HCT116 (cell line): ENCODE measurements around the gene CBFA2T3. TPM values are rescaled to one million over a fixed set of nuclear protein-coding genes. Genes with fewer than 3 reads are reported as not detected.

Experiments used
- ATAC-seq: fragments of 200-7000 bp; cut with Tn5 transposase; 2 replicates; pipeline ENCODE4 v1.9.1; 2020; ENCODE audit warnings: mild to moderate bottlenecking, moderate library complexity
- BruUV-seq: library from RNA; stranded (reverse); fragments of 400-500 nt; replicated peaks from 2 replicates; lab custom pipeline; 2021; lab: Mats Ljungman, UMichigan
- CTCF ChIA-PET: fragments of 300-600 bp; sonication (Branson Sonifier 250); formaldehyde crosslinking; loops from one replicate; lab custom pipeline; 2021; ENCODE audit warnings: antibody characterized with exemption; lab: Charles Lee
- POLR2A ChIA-PET: fragments of 300-600, 350-600 bp; sonication (Branson Sonifier 250); formaldehyde crosslinking; loops from one replicate; lab custom pipeline; 2021; ENCODE audit warnings: antibody characterized with exemption; lab: Charles Lee
- RAD21 ChIA-PET, 2 experiments: fragments of 300-600 bp; sonication (Branson Sonifier 250); formaldehyde crosslinking; loops; one replicate each; lab custom pipeline; 2023; ENCODE audit warnings: low total read pairs in 2 of 2; ENCODE audit not compliant: uncharacterized antibody in 2 of 2, unreplicated experiment in 2 of 2, low non-redundant PET in 1 of 2; lab: Charles Lee
- DNase-seq: peaks from one replicate; pipeline ENCODE4 v3.0.0-alpha.2; 2010; ENCODE audit warnings: low read depth, low spot score
- H2AFZ ChIP-seq: fragments of 200-600 bp; shearing (Covaris generic), sonication (generic); 2 replicates; pipeline ENCODE4 v1.6.1; 2017; ENCODE audit warnings: low read depth, mixed run types, mixed read lengths, antibody characterized with exemption, low read length; ENCODE audit not compliant: poor library complexity, severe bottlenecking
- H3K27ac ChIP-seq: 2 replicates; pipeline ENCODE4 v1.5.1; 2012; ENCODE audit warnings: low read depth, low read length
- H3K27me3 ChIP-seq: fragments of 200-600 bp; sonication (generic); 2 replicates; pipeline ENCODE4 v1.6.1; 2016; ENCODE audit warnings: mixed run types, low read length, mixed read lengths; ENCODE audit not compliant: insufficient read depth
- H3K36me3 ChIP-seq, 2 experiments: fragments of 200-500 bp in 1 of 2; fragments of 200-600 bp in 1 of 2; sonication (Bioruptor generic) in 1 of 2; sonication (generic) in 1 of 2; 2 replicates each; pipeline versions ENCODE4 v1.5.1 to v1.6.1; 2014 to 2016; ENCODE audit warnings: low read length in 2 of 2, inconsistent platforms in 1 of 2, mixed read lengths in 1 of 2, mixed run types in 1 of 2; ENCODE audit not compliant: insufficient read depth in 2 of 2, control insufficient read depth in 1 of 2
- H3K4me1 ChIP-seq, 2 experiments: fragments of 200-600 bp in 1 of 2; sonication (generic) in 1 of 2; 2 replicates each; pipeline versions ENCODE4 v1.5.1 to v1.6.1; 2012 to 2017; ENCODE audit warnings: low read length in 2 of 2, inconsistent platforms in 1 of 2, mild to moderate bottlenecking in 1 of 2, mixed read lengths in 1 of 2, mixed run types in 1 of 2, moderate library complexity in 1 of 2; ENCODE audit not compliant: insufficient read depth in 2 of 2, control insufficient read depth in 1 of 2
- H3K4me2 ChIP-seq: fragments of 200-600 bp; sonication (generic); 2 replicates; pipeline ENCODE4 v1.6.1; 2017; ENCODE audit warnings: mixed run types, low read length, mixed read lengths
- H3K4me3 ChIP-seq, 2 experiments: fragments of 200-600 bp in 1 of 2; sonication (generic) in 1 of 2; replicated peaks in 1 of 2; 2 replicates each; pipeline ENCODE4 v1.5.1; 2011 to 2016; ENCODE audit warnings: low read length in 2 of 2, control low read depth in 1 of 2, low read depth in 1 of 2, mild to moderate bottlenecking in 1 of 2, mixed read lengths in 1 of 2, mixed run types in 1 of 2
- H3K79me2 ChIP-seq: fragments of 200-600 bp; sonication (generic); 2 replicates; pipeline ENCODE4 v1.6.1; 2017; ENCODE audit warnings: mild to moderate bottlenecking, mixed run types, low read length, moderate library complexity, mixed read lengths; ENCODE audit not compliant: insufficient read depth
- H3K9ac ChIP-seq: fragments of 200-600 bp; sonication (generic); 2 replicates; pipeline ENCODE4 v1.6.1; 2016; ENCODE audit warnings: low read length, mixed read lengths
- H3K9me2 ChIP-seq: fragments of 200-600 bp; sonication (generic), shearing (Covaris generic); 2 replicates; pipeline ENCODE4 v1.6.1; 2017; ENCODE audit warnings: mixed run types, mild to moderate bottlenecking, moderate library complexity; ENCODE audit not compliant: insufficient read depth
- H3K9me3 ChIP-seq, 2 experiments: fragments of 200-500 bp in 1 of 2; fragments of 200-600 bp in 1 of 2; sonication (Bioruptor generic) in 1 of 2; sonication (generic) in 1 of 2; 2 replicates each; pipeline ENCODE4 v1.6.1; 2014 to 2017; ENCODE audit warnings: low read length in 2 of 2, mixed read lengths in 2 of 2, inconsistent platforms in 1 of 2, low read depth in 1 of 2, mild to moderate bottlenecking in 1 of 2, mixed run types in 1 of 2, moderate library complexity in 1 of 2; ENCODE audit not compliant: control insufficient read depth in 1 of 2, insufficient read depth in 1 of 2
- H4K20me1 ChIP-seq: fragments of 200-600 bp; sonication (generic), shearing (Covaris generic); 2 replicates; pipeline ENCODE4 v1.6.1; 2017; ENCODE audit warnings: mixed run types, mild to moderate bottlenecking, moderate library complexity; ENCODE audit not compliant: insufficient read depth
- EGR1 ChIP-seq: IDR thresholded peaks from 2 replicates; pipeline ENCODE4 v1.6.1; 2012; ENCODE audit warnings: low read depth
- ELF1 ChIP-seq: IDR thresholded peaks from 2 replicates; pipeline ENCODE4 v1.6.1; 2012; ENCODE audit warnings: low read depth, borderline replicate concordance
- EZH2 ChIP-seq: fragments of 200-600 bp; sonication (generic); IDR thresholded peaks from 2 replicates; pipeline ENCODE4 v1.6.1; 2017; ENCODE audit warnings: antibody characterized with exemption, mixed run types
- EZH2phosphoT487 ChIP-seq: fragments of 200-600 bp; IDR thresholded peaks from 2 replicates; pipeline ENCODE4 v1.6.1; 2018; ENCODE audit warnings: antibody characterized with exemption, borderline replicate concordance
- JUND ChIP-seq: IDR thresholded peaks from 2 replicates; pipeline ENCODE4 v1.6.1; 2012
- POLR2A ChIP-seq: IDR thresholded peaks from 2 replicates; pipeline ENCODE4 v1.7.0; 2011; ENCODE audit warnings: borderline replicate concordance; ENCODE audit not compliant: insufficient read depth, insufficient read length; ENCODE audit errors: extremely low read depth
- POLR2AphosphoS5 ChIP-seq: IDR thresholded peaks from 2 replicates; pipeline ENCODE4 v1.6.1; 2011; ENCODE audit warnings: mild to moderate bottlenecking, low read depth, low read length, moderate library complexity
- RAD21 ChIP-seq: IDR thresholded peaks from 2 replicates; pipeline ENCODE4 v1.6.1; 2012; ENCODE audit warnings: low read depth, mild to moderate bottlenecking
- SIN3A ChIP-seq: IDR thresholded peaks from 2 replicates; pipeline ENCODE4 v1.6.1; 2012; ENCODE audit warnings: low read depth
- SP1 ChIP-seq: IDR thresholded peaks from 2 replicates; pipeline ENCODE4 v1.6.1; 2012; ENCODE audit warnings: low read depth
- SRF ChIP-seq: IDR thresholded peaks from 2 replicates; pipeline ENCODE4 v1.6.1; 2012; ENCODE audit warnings: low read depth
- TCF7L2 ChIP-seq: IDR thresholded peaks from 2 replicates; pipeline ENCODE4 v1.7.0; 2011; ENCODE audit warnings: borderline replicate concordance, inconsistent platforms; ENCODE audit not compliant: insufficient read depth, insufficient read length; ENCODE audit errors: extremely low read depth
- YY1 ChIP-seq: IDR thresholded peaks from 2 replicates; pipeline ENCODE4 v1.6.1; 2011; ENCODE audit warnings: low read length, low read depth, moderate library complexity, mild to moderate bottlenecking; ENCODE audit not compliant: insufficient replicate concordance; ENCODE audit errors: extremely low read depth
- ZFX ChIP-seq: fragments of 450-650 bp; IDR thresholded peaks from 2 replicates; pipeline ENCODE4 v1.6.1; 2017
- ZNF274 ChIP-seq: fragments of 200-500 bp; sonication (Bioruptor generic); IDR thresholded peaks from 2 replicates; pipeline ENCODE4 v1.6.1; 2014; ENCODE audit warnings: mild to moderate bottlenecking, low read depth, low read length, inconsistent platforms
- intact Hi-C: fragments of 100-400 bp; cut with micrococcal nuclease; formaldehyde crosslinking; loops from 2 replicates; pipeline ENCODE4 v1.10.0; 2022
- total RNA-seq: library from RNA; stranded (reverse); gene quantifications from one replicate; pipeline ENCODE4 v1.2.1, GENCODE V29; 2021; ENCODE audit not compliant: unreplicated experiment
- TF ChIP-seq, protein P1 (sequence below): IDR thresholded peaks from 2 replicates; pipeline ENCODE4 v1.6.1; 2011; ENCODE audit warnings: mild to moderate bottlenecking, low read length, moderate library complexity; ENCODE audit not compliant: insufficient replicate concordance; ENCODE audit errors: extremely low read depth
- TF ChIP-seq, protein P2 (sequence below): IDR thresholded peaks from 2 replicates; pipeline ENCODE4 v1.6.1; 2012

Gene CBFA2T3
- total RNA-seq, 1 experiment from 2014 or later = 19.1 TPM

GRCh38 chr16:88905563-88905962 is 71.4 kb downstream of the CBFA2T3 start:
- no peak overlapping the region for H3K9ac ChIP-seq
- no peaks in the 10 kb centered on the region for H3K9me2 ChIP-seq
- POLR2A ChIA-PET = interaction anchor here (0.7 to 1.1 kb wide), 2 partner anchors 265 to 287 kb away, joined by 4 read pairs; no protein-coding TSS in a partner anchor
- ATAC-seq = peak; percentile 74
- no peaks in the 10 kb centered on the region for H4K20me1 ChIP-seq
- H3K27ac ChIP-seq = no peak overlapping the region
- H3K79me2 ChIP-seq = no peaks in the 10 kb centered on the region
- BruUV-seq = no TSS peak
- H3K27me3 ChIP-seq = no peaks in the 10 kb centered on the region
- DNase-seq = no peak
- H3K9me3 ChIP-seq = no peaks in the 10 kb centered on the region
- peaks cover 16 to 38% of the 10 kb centered on the region in 2 experiments for H3K4me1 ChIP-seq
- CTCF ChIA-PET = no interaction called here
- intact Hi-C loops = no loop called here
- peak overlapping the region; percentile 70 for H3K4me2 ChIP-seq
- TF ChIP-seq YY1 (no peak), POLR2AphosphoS5 (no peak), RAD21 (no peak), EGR1 (no peak), ZNF274 (no peak), ELF1 (no peak), TCF7L2 (no peak), SIN3A (no peak), SRF (no peak), POLR2A (no peak), SP1 (no peak), EZH2 (no peak), ZFX (no peak), JUND (no peak), EZH2phosphoT487 (no peak)
- TF ChIP-seq, protein P1, sequence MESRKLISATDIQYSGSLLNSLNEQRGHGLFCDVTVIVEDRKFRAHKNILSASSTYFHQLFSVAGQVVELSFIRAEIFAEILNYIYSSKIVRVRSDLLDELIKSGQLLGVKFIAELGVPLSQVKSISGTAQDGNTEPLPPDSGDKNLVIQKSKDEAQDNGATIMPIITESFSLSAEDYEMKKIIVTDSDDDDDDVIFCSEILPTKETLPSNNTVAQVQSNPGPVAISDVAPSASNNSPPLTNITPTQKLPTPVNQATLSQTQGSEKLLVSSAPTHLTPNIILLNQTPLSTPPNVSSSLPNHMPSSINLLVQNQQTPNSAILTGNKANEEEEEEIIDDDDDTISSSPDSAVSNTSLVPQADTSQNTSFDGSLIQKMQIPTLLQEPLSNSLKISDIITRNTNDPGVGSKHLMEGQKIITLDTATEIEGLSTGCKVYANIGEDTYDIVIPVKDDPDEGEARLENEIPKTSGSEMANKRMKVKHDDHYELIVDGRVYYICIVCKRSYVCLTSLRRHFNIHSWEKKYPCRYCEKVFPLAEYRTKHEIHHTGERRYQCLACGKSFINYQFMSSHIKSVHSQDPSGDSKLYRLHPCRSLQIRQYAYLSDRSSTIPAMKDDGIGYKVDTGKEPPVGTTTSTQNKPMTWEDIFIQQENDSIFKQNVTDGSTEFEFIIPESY = no peak
- TF ChIP-seq, protein P2, sequence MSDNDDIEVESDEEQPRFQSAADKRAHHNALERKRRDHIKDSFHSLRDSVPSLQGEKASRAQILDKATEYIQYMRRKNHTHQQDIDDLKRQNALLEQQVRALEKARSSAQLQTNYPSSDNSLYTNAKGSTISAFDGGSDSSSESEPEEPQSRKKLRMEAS = no peak
- RAD21 ChIA-PET = no interaction called here
- H3K4me3 ChIP-seq = peak overlapping the region in 1 of 2 experiments; percentile 24; a peak in 1 of 4 replicates
- no peaks in the 10 kb centered on the region for H3K36me3 ChIP-seq
- no peak overlapping the region for H2AFZ ChIP-seq
